OCI-LY7 (cell line): ENCODE data around the gene SYNJ2. TPM values are rescaled to one million over a fixed set of nuclear protein-coding genes. Genes with fewer than 3 reads are reported as not detected.

Experiments
- BruUV-seq: library from RNA; stranded (reverse); fragments of 400-500 nt; replicated peaks from 2 replicates; lab custom pipeline; 2021; lab: Mats Ljungman, UMichigan
- CTCF ChIA-PET: fragments of 300-600 bp; sonication (Branson Sonifier 250); formaldehyde crosslinking; loops from one replicate; lab custom pipeline; 2022; ENCODE audit warnings: antibody characterized with exemption; ENCODE audit not compliant: unreplicated experiment; lab: Charles Lee
- POLR2A ChIA-PET: fragments of 300-600 bp; sonication (Branson Sonifier 250); formaldehyde crosslinking; loops from one replicate; lab custom pipeline; 2022; ENCODE audit warnings: antibody characterized with exemption; lab: Charles Lee
- DNase-seq: peaks from one replicate; pipeline ENCODE4 v3.0.0-alpha.2; 2015; ENCODE audit warnings: low spot score
- H2AFZ ChIP-seq: fragments of 200-600 bp; sonication (generic), shearing (Covaris generic); 2 replicates; pipeline ENCODE4 v1.6.1; 2014; ENCODE audit warnings: mild to moderate bottlenecking, antibody characterized with exemption, low read length, moderate library complexity
- H3K27ac ChIP-seq: fragments of 200-600 bp; sonication (generic); 2 replicates; pipeline ENCODE4 v1.5.1; 2014; ENCODE audit warnings: mixed run types, low read depth, mild to moderate bottlenecking, moderate library complexity, low read length, inconsistent platforms; ENCODE audit not compliant: poor library complexity, severe bottlenecking
- H3K36me3 ChIP-seq: fragments of 200-600 bp; sonication (generic); 2 replicates; pipeline ENCODE4 v1.6.1; 2014; ENCODE audit warnings: mild to moderate bottlenecking, antibody characterized with exemption, low read length, moderate library complexity, mixed read lengths; ENCODE audit not compliant: insufficient read depth
- H3K4me1 ChIP-seq: fragments of 200-600 bp; sonication (generic); 2 replicates; pipeline ENCODE4 v1.5.1; 2014; ENCODE audit warnings: mild to moderate bottlenecking, low read length; ENCODE audit not compliant: insufficient read depth, poor library complexity, severe bottlenecking
- H3K4me2 ChIP-seq: fragments of 200-600 bp; sonication (generic); 2 replicates; pipeline ENCODE4 v1.6.1; 2014; ENCODE audit warnings: mild to moderate bottlenecking, low read length
- H3K4me3 ChIP-seq: fragments of 200-600 bp; sonication (generic); 2 replicates; pipeline ENCODE4 v1.5.1; 2014; ENCODE audit warnings: mild to moderate bottlenecking, low read depth, low read length; ENCODE audit not compliant: poor library complexity, severe bottlenecking
- H3K79me2 ChIP-seq: fragments of 200-600 bp; sonication (generic); 2 replicates; pipeline ENCODE4 v1.6.1; 2016; ENCODE audit warnings: low read depth, mild to moderate bottlenecking, low read length, moderate library complexity, mixed read lengths; ENCODE audit not compliant: insufficient read depth
- H3K9me2 ChIP-seq: fragments of 200-600 bp; sonication (generic); 2 replicates; pipeline ENCODE4 v1.6.1; 2016; ENCODE audit warnings: mild to moderate bottlenecking, low read length, mixed read lengths; ENCODE audit not compliant: insufficient read depth
- H3K9me3 ChIP-seq: fragments of 200-600 bp; sonication (generic); 2 replicates; pipeline ENCODE4 v1.6.1; 2014; ENCODE audit warnings: mild to moderate bottlenecking, mixed run types, low read length, mixed read lengths
- H4K20me1 ChIP-seq: fragments of 200-600 bp; sonication (generic); 2 replicates; pipeline ENCODE4 v1.6.1; 2014; ENCODE audit warnings: mild to moderate bottlenecking, antibody characterized with exemption, low read length, moderate library complexity, mixed read lengths; ENCODE audit not compliant: insufficient read depth
- CTCF ChIP-seq: fragments of 200-600 bp; sonication (generic); conservative IDR thresholded peaks from 2 replicates; pipeline ENCODE4 v1.5.1; 2014; ENCODE audit warnings: mild to moderate bottlenecking, antibody characterized with exemption, low read length, moderate library complexity, mixed read lengths
- EZH2phosphoT487 ChIP-seq: fragments of 200-600 bp; sonication (generic); IDR thresholded peaks from 2 replicates; pipeline ENCODE4 v1.6.1; 2018; ENCODE audit warnings: low read depth, borderline replicate concordance, mild to moderate bottlenecking, mixed run types, antibody characterized with exemption, low read length, moderate library complexity, mixed read lengths
- intact Hi-C: fragments of 100-400 bp; cut with micrococcal nuclease; formaldehyde crosslinking; loops from one replicate; pipeline ENCODE4 v1.10.0; 2022; ENCODE audit not compliant: unreplicated experiment
- total RNA-seq, 2 experiments: library from RNA; depleted of rRNA in 1 of 2; stranded (reverse); fragments of >200 nt in 1 of 2; shearing (Covaris generic) in 1 of 2; gene quantifications; 2 replicates each; pipeline ENCODE4 v1.2.3, GENCODE V29; 2014 to 2022

The SYNJ2 gene
- total RNA-seq, 2 experiments from 2014 or later = 0.21 TPM; not detected in 1

GRCh38 chr6:158113802-158114201 lies 132.1 kb downstream of the SYNJ2 start:
- Histone ChIP-seq H3K9me2 (no peaks in the 10 kb centered on the region), H3K4me3 (no peak overlapping the region), H4K20me1 (no peaks in the 10 kb centered on the region), H2AFZ (no peak overlapping the region), H3K4me2 (no peak overlapping the region), H3K4me1 (no peaks in the 10 kb centered on the region), H3K27ac (no peak overlapping the region), H3K9me3 (no peaks in the 10 kb centered on the region), H3K79me2 (no peaks in the 10 kb centered on the region), H3K36me3 (peaks cover 10% of the 10 kb centered on the region; the same call in 1 of the 2 replicates)
- TF ChIP-seq EZH2phosphoT487 = no peak
- BruUV-seq = no TSS peak
- POLR2A ChIA-PET = interaction anchor here (0.6 kb wide), 1 partner anchor 9 kb away, joined by 3 read pairs; no protein-coding TSS in a partner anchor
- intact Hi-C loops = no loop called here
- no peak for DNase-seq
- CTCF ChIA-PET = no interaction called here

- Histone ChIP-seq H3K9me2 (no peaks in the 10 kb centered on the region), H3K4me2 (no peak overlapping the region), H3K4me1 (no peaks in the 10 kb centered on the region), H3K36me3 (peaks cover 5% of the 10 kb centered on the region; the same call in 1 of the 2 replicates), H2AFZ (no peak overlapping the region), H3K4me3 (no peak overlapping the region), H4K20me1 (no peaks in the 10 kb centered on the region), H3K27ac (no peak overlapping the region), H3K9me3 (no peaks in the 10 kb centered on the region), H3K79me2 (no peaks in the 10 kb centered on the region)
- intact Hi-C loops = no loop called here
- CTCF ChIA-PET = no interaction called here
- DNase-seq = no peak
- BruUV-seq = no TSS peak
- no peak for TF ChIP-seq EZH2phosphoT487
- TF ChIP-seq CTCF = no peak
- POLR2A ChIA-PET = no interaction called here
These were observed 133.4 kb downstream of the SYNJ2 start for GRCh38 chr6:158115102-158115501.

- Histone ChIP-seq H3K9me2 (no peaks in the 10 kb centered on the region), H3K79me2 (no peaks in the 10 kb centered on the region), H3K27ac (no peak overlapping the region), H3K9me3 (no peaks in the 10 kb centered on the region), H3K36me3 (peaks cover 3% of the 10 kb centered on the region; the same call in 1 of the 2 replicates), H3K4me3 (no peak overlapping the region), H4K20me1 (no peaks in the 10 kb centered on the region), H3K4me1 (no peaks in the 10 kb centered on the region), H2AFZ (no peak overlapping the region), H3K4me2 (no peak overlapping the region)
- ChIA-PET POLR2A (no interaction called here), CTCF (no interaction called here)
- TF ChIP-seq EZH2phosphoT487 (no peak), CTCF (no peak)
- DNase-seq = no peak
- no TSS peak for BruUV-seq
- intact Hi-C loops = no loop called here
These were observed 133.8 kb downstream of the SYNJ2 start for GRCh38 chr6:158115508-158115907.
